HL-60 (cell line): ENCODE results near the gene PLEKHD1.

Experiments used
- DNase-seq, 2 experiments: peaks; one replicate each; pipeline ENCODE4 v3.0.0-alpha.2; 2010 to 2020; ENCODE audit warnings: low read depth in 1 of 2, low spot score in 1 of 2
- H3K27ac ChIP-seq: fragments of 250-450 bp; sonication (Bioruptor Pico); replicated peaks from 2 replicates; pipeline ENCODE4 v1.5.1; 2020; ENCODE audit warnings: mild to moderate bottlenecking, moderate library complexity
- H3K27me3 ChIP-seq: fragments of 250-450 bp; sonication (Bioruptor Pico); 2 replicates; pipeline ENCODE4 v1.5.1; 2021; ENCODE audit warnings: mild to moderate bottlenecking, moderate library complexity; ENCODE audit not compliant: insufficient read depth, poor library complexity, severe bottlenecking
- H3K4me3 ChIP-seq: replicated peaks from 2 replicates; pipeline ENCODE4 v1.5.1; 2011; ENCODE audit warnings: mild to moderate bottlenecking, control low read depth, low read length; ENCODE audit not compliant: insufficient read depth
- CTCF ChIP-seq: IDR thresholded peaks from one replicate; pipeline ENCODE4 v1.5.1; 2011; ENCODE audit warnings: low read length, control low read depth, inconsistent platforms; ENCODE audit not compliant: insufficient read depth
- GABPA ChIP-seq: IDR thresholded peaks from 2 replicates; pipeline ENCODE4 v1.6.1; 2012; ENCODE audit warnings: low read depth
- POLR2AphosphoS5 ChIP-seq: IDR thresholded peaks from 2 replicates; pipeline ENCODE4 v1.6.1; 2012; ENCODE audit warnings: low read depth
- REST ChIP-seq: IDR thresholded peaks from 2 replicates; pipeline ENCODE4 v1.6.1; 2012; ENCODE audit warnings: low read depth; ENCODE audit not compliant: insufficient replicate concordance
- SPI1 ChIP-seq: IDR thresholded peaks from 2 replicates; pipeline ENCODE4 v1.6.1; 2012; ENCODE audit warnings: low read depth, mild to moderate bottlenecking, borderline replicate concordance

PLEKHD1 gene

GRCh38 chr14:69539631-69540410 is 55.3 kb downstream of the PLEKHD1 start:
- TF ChIP-seq REST (no peak), POLR2AphosphoS5 (no peak), GABPA (no peak), SPI1 (no peak), CTCF (no peak)
- Histone ChIP-seq H3K4me3 (no peak overlapping the region), H3K27ac (no peak overlapping the region), H3K27me3 (no peaks in the 10 kb centered on the region)
- peak; percentile 26 to 61 for DNase-seq

GRCh38 chr14:69540654-69541335 is 56.3 kb downstream of the PLEKHD1 start:
- TF ChIP-seq POLR2AphosphoS5 (no peak), GABPA (no peak), SPI1 (no peak), CTCF (no peak), REST (no peak)
- H3K27ac ChIP-seq, result no peak overlapping the region
- no peaks in the 10 kb centered on the region for H3K27me3 ChIP-seq
- no peak overlapping the region for H3K4me3 ChIP-seq
- DNase-seq, result no peak

GRCh38 chr14:69542311-69542710 is 57.8 kb downstream of the PLEKHD1 start:
- no peak for DNase-seq
- TF ChIP-seq SPI1 (no peak), REST (no peak), CTCF (no peak), GABPA (no peak), POLR2AphosphoS5 (no peak)
- no peaks in the 10 kb centered on the region for H3K27me3 ChIP-seq
- no peak overlapping the region for H3K27ac ChIP-seq
- H3K4me3 ChIP-seq, result no peak overlapping the region
